ENCODE measurements around the gene PLK1.
"Not testable (repeated sequence)": the region's sequence is repeated elsewhere in the genome, so short reads cannot be mapped to it uniquely, and the experiment has no call there.

The PLK1 gene

DNA sequence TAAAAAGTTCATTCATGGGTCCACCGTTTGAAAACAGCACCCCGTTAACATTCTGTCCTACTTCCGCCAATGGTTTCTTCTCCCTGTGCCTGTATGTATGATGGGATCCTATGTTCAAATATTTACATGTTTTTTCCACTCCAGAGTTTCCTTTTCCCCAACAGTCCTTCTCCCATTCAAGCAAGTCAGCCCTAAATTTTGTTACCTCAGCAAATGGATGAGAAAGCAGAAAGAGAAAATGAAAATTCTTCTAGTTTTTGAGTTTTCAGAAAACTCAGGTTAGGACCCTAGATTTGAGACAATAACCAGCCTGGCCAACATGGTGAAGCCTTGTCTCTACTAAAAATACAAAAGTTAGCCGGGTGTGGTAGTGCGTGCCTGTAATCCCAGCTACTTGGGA is 37.8 kb downstream of the PLK1 start:
- no peak overlapping the region for H3K9ac ChIP-seq (ENCODE audit: low read length)
- WGBS (ENCODE audit: extremely low coverage, insufficient coverage, low lambda C conversion rate): no CpG with 5 or more reads among the region's 5 CpGs
- no peak overlapping the region for H2BK5ac ChIP-seq (ENCODE audit: low read length)
- no peaks in the 10 kb centered on the region for H3K4me1 ChIP-seq (ENCODE audit: control insufficient read depth, low read depth, low read length)
- H3K79me1 ChIP-seq (ENCODE audit: low read length): no peaks in the 10 kb centered on the region
- H4K5ac ChIP-seq (ENCODE audit: low read length): no peak overlapping the region
- no peak overlapping the region for H3K4me2 ChIP-seq (ENCODE audit: low read length)
- H3K23ac ChIP-seq (ENCODE audit: low read length): no peak overlapping the region
- H3K79me2 ChIP-seq (ENCODE audit: control insufficient read depth, insufficient read depth, low read length): no peaks in the 10 kb centered on the region
- no peak overlapping the region for H3K4ac ChIP-seq (ENCODE audit: low read depth, low read length)
- no peak overlapping the region for H3K27ac ChIP-seq (ENCODE audit: low read depth, low read length)
- H2BK120ac ChIP-seq (ENCODE audit: low read depth, low read length): no peak overlapping the region
- no peak for DNase-seq
- H3K27me3 ChIP-seq (ENCODE audit: insufficient read depth, low read length, poor library complexity): peaks cover 11% of the 10 kb centered on the region
- no peak overlapping the region for H3K18ac ChIP-seq (ENCODE audit: low read length)
- H3K56ac ChIP-seq (ENCODE audit: low read length): no peak overlapping the region
- H2BK15ac ChIP-seq (replicated peaks; ENCODE audit: low read depth): no peak overlapping the region
- no peak overlapping the region for H2AK5ac ChIP-seq (ENCODE audit: low read length)
- H3K4me3 ChIP-seq (ENCODE audit: low read length): no peak overlapping the region
- no peak overlapping the region for H4K8ac ChIP-seq (ENCODE audit: low read depth, low read length)
- H3K36me3 ChIP-seq (ENCODE audit: control insufficient read depth, insufficient read depth, low read length): no peaks in the 10 kb centered on the region

DNA sequence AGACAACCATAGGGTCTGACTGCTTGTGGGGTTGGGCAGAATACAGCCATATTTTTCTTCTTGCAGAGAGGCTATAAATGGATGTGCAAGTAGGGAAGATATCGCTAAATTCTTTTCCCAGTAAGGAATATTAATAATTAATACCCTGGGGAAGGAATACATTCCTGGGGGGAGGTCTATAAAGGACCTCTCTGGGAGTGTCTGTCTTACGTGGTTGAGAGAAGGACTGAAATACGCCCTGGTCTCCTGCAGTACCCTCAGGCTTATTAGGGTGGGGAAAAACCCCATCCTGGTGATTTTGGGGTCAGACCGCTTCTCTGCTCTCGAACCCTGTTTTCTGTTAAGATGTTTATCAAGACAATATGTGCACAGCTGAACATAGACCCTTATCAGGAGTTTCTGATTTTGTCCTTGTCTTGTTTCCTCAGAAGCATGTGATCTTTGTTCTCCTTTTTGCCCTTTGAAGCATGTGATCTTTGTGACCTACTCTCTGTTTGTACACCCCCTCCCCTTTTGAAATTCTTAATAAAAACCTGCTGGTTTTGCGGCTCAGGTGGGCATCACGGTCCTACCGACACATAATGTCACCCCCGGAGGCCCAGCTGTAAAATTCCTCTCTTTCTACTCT is 44.0 kb downstream of the PLK1 start:
- WGBS (ENCODE audit: extremely low coverage, insufficient coverage, low lambda C conversion rate): no CpG with 5 or more reads among the region's 9 CpGs
- not testable (repeated sequence) for H3K4me3 ChIP-seq (ENCODE audit: low read length); H4K8ac ChIP-seq (ENCODE audit: low read depth, low read length); H3K4me2 ChIP-seq (ENCODE audit: low read length); H2AK5ac ChIP-seq (ENCODE audit: low read length); H3K4ac ChIP-seq (ENCODE audit: low read depth, low read length); H3K4me1 ChIP-seq (ENCODE audit: control insufficient read depth, low read depth, low read length); H3K79me2 ChIP-seq (ENCODE audit: control insufficient read depth, insufficient read depth, low read length); H2BK120ac ChIP-seq (ENCODE audit: low read depth, low read length); H4K5ac ChIP-seq (ENCODE audit: low read length); H3K18ac ChIP-seq (ENCODE audit: low read length); H3K79me1 ChIP-seq (ENCODE audit: low read length); H3K36me3 ChIP-seq (ENCODE audit: control insufficient read depth, insufficient read depth, low read length); H3K23ac ChIP-seq (ENCODE audit: low read length); H2BK15ac ChIP-seq (replicated peaks; ENCODE audit: low read depth); H3K56ac ChIP-seq (ENCODE audit: low read length); H3K27ac ChIP-seq (ENCODE audit: low read depth, low read length); DNase-seq; H3K27me3 ChIP-seq (ENCODE audit: insufficient read depth, low read length, poor library complexity); H3K9ac ChIP-seq (ENCODE audit: low read length); H2BK5ac ChIP-seq (ENCODE audit: low read length)

DNA sequence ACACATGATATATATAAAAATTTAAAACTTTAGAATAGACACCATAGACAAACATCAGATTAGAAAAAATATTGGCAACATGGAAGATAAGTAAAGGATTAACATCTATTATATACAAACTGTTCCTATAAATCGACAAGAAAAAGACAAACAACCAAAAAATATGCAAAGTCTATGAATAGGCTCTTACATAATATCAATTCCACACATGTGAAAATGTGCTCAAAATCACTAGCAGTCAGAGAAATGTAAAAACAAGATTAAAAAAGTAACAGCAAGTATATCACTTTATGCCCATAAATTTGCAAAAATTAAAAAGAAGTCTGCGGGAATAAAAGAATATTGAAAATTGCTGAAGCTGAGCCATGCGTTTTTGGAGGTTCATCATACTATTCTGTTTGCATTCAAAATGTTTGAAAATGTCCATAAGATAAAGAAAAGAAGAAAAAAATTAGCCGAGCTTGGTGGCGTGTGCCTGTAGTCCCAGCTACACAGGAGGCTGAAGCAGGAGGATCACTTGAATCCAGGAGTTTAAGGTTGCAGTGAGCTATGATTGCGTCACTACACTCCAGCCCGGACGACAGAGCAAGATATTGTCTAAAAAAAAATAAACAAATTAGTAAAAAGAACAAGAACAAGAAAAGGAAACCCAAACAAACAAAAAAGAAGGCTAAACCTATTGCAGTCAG is 45.6 kb downstream of the PLK1 start:
- no CpG with 5 or more reads among the region's 8 CpGs for WGBS (ENCODE audit: extremely low coverage, insufficient coverage, low lambda C conversion rate)

DNA sequence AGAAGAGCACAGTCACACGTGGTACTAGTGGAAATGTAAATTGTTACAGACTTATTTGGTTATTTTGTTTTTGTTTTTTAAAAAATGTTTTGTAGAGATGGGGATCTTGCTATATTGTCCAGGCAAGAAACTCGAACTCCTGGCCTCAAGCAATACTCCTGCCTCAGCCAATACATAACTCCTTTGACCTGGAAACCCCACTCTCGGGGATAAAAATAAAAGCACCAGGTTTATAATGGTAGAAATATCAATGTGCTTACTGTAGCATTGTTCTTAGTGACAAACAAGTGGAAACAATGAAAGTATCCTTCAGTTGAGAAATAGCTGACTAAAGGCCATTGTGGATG is 46.1 kb downstream of the PLK1 start:
- H2BK5ac ChIP-seq (ENCODE audit: low read length): no peak overlapping the region
- no CpG with 5 or more reads among the region's 3 CpGs for WGBS (ENCODE audit: extremely low coverage, insufficient coverage, low lambda C conversion rate)
- no peak overlapping the region for H3K56ac ChIP-seq (ENCODE audit: low read length)
- no peak overlapping the region for H4K8ac ChIP-seq (ENCODE audit: low read depth, low read length)
- no peak overlapping the region for H3K9ac ChIP-seq (ENCODE audit: low read length)
- no peak overlapping the region for H2BK15ac ChIP-seq (replicated peaks; ENCODE audit: low read depth)
- no peaks in the 10 kb centered on the region for H3K36me3 ChIP-seq (ENCODE audit: control insufficient read depth, insufficient read depth, low read length)
- no peak overlapping the region for H3K18ac ChIP-seq (ENCODE audit: low read length)
- H3K27ac ChIP-seq (ENCODE audit: low read depth, low read length): no peak overlapping the region
- H3K79me1 ChIP-seq (ENCODE audit: low read length): no peaks in the 10 kb centered on the region
- H3K79me2 ChIP-seq (ENCODE audit: control insufficient read depth, insufficient read depth, low read length): no peaks in the 10 kb centered on the region
- no peak overlapping the region for H3K23ac ChIP-seq (ENCODE audit: low read length)
- H3K4me1 ChIP-seq (ENCODE audit: control insufficient read depth, low read depth, low read length): no peaks in the 10 kb centered on the region
- H3K27me3 ChIP-seq (ENCODE audit: insufficient read depth, low read length, poor library complexity): no peaks in the 10 kb centered on the region
- H3K4ac ChIP-seq (ENCODE audit: low read depth, low read length): no peak overlapping the region
- H3K4me3 ChIP-seq (ENCODE audit: low read length): no peak overlapping the region
- H2BK120ac ChIP-seq (ENCODE audit: low read depth, low read length): no peak overlapping the region
- DNase-seq: no peak
- H4K5ac ChIP-seq (ENCODE audit: low read length): no peak overlapping the region
- H3K4me2 ChIP-seq (ENCODE audit: low read length): no peak overlapping the region
- no peak overlapping the region for H2AK5ac ChIP-seq (ENCODE audit: low read length)

More for the DNA sequence above, 45.6 kb downstream of the PLK1 start:
- Histone ChIP-seq H3K4ac (ENCODE audit: low read depth, low read length) (no peak overlapping the region), H3K4me2 (ENCODE audit: low read length) (no peak overlapping the region), H4K5ac (ENCODE audit: low read length) (no peak overlapping the region), H2BK5ac (ENCODE audit: low read length) (no peak overlapping the region), H3K27ac (ENCODE audit: low read depth, low read length) (no peak overlapping the region), H3K4me1 (ENCODE audit: control insufficient read depth, low read depth, low read length) (no peaks in the 10 kb centered on the region), H3K18ac (ENCODE audit: low read length) (no peak overlapping the region), H2BK15ac (replicated peaks; ENCODE audit: low read depth) (no peak overlapping the region), H3K36me3 (ENCODE audit: control insufficient read depth, insufficient read depth, low read length) (no peaks in the 10 kb centered on the region), H2BK120ac (ENCODE audit: low read depth, low read length) (no peak overlapping the region), H3K56ac (ENCODE audit: low read length) (no peak overlapping the region), H3K23ac (ENCODE audit: low read length) (no peak overlapping the region), H3K79me2 (ENCODE audit: control insufficient read depth, insufficient read depth, low read length) (no peaks in the 10 kb centered on the region), H3K79me1 (ENCODE audit: low read length) (no peaks in the 10 kb centered on the region), H3K4me3 (ENCODE audit: low read length) (no peak overlapping the region), H2AK5ac (ENCODE audit: low read length) (no peak overlapping the region), H3K27me3 (ENCODE audit: insufficient read depth, low read length, poor library complexity) (no peaks in the 10 kb centered on the region), H3K9ac (ENCODE audit: low read length) (no peak overlapping the region), H4K8ac (ENCODE audit: low read depth, low read length) (no peak overlapping the region)
- no peak for DNase-seq

DNA sequence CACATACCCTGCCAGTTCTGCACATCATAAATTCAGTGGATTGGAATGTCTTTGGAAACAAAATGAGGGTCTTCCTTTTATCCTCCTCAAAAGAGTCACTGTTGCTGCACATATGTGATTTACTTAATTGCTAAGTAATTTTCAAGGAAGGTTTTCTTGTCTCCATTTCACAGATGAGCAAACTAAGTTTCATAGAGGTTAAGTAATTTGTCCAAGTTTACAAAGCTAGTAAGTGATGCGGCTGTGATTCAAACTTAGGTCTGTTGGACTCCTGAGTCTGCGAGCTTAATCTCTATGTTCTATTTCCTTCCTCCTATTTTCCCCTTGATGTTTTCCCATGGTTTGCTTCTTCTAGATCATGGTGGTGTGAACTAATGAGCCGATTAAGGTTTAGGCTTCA is 48.0 kb downstream of the PLK1 start:
- H3K27me3 ChIP-seq (ENCODE audit: insufficient read depth, low read length, poor library complexity): no peaks in the 10 kb centered on the region
- H3K79me1 ChIP-seq (ENCODE audit: low read length): no peaks in the 10 kb centered on the region
- H3K9ac ChIP-seq (ENCODE audit: low read length): no peak overlapping the region
- H2BK5ac ChIP-seq (ENCODE audit: low read length): no peak overlapping the region
- no peak overlapping the region for H3K27ac ChIP-seq (ENCODE audit: low read depth, low read length)
- no peak for DNase-seq
- no peak overlapping the region for H2BK120ac ChIP-seq (ENCODE audit: low read depth, low read length)
- no peak overlapping the region for H3K56ac ChIP-seq (ENCODE audit: low read length)
- no peak overlapping the region for H3K4ac ChIP-seq (ENCODE audit: low read depth, low read length)
- no CpG with 5 or more reads among the region's 3 CpGs for WGBS (ENCODE audit: extremely low coverage, insufficient coverage, low lambda C conversion rate)
- H4K5ac ChIP-seq (ENCODE audit: low read length): no peak overlapping the region
- H2AK5ac ChIP-seq (ENCODE audit: low read length): no peak overlapping the region
- no peak overlapping the region for H2BK15ac ChIP-seq (replicated peaks; ENCODE audit: low read depth)
- no peak overlapping the region for H3K4me2 ChIP-seq (ENCODE audit: low read length)
- H3K23ac ChIP-seq (ENCODE audit: low read length): no peak overlapping the region
- H3K4me3 ChIP-seq (ENCODE audit: low read length): no peak overlapping the region
- H3K79me2 ChIP-seq (ENCODE audit: control insufficient read depth, insufficient read depth, low read length): no peaks in the 10 kb centered on the region
- H3K18ac ChIP-seq (ENCODE audit: low read length): no peak overlapping the region
- no peak overlapping the region for H4K8ac ChIP-seq (ENCODE audit: low read depth, low read length)
- H3K36me3 ChIP-seq (ENCODE audit: control insufficient read depth, insufficient read depth, low read length): no peaks in the 10 kb centered on the region
- no peaks in the 10 kb centered on the region for H3K4me1 ChIP-seq (ENCODE audit: control insufficient read depth, low read depth, low read length)

DNA sequence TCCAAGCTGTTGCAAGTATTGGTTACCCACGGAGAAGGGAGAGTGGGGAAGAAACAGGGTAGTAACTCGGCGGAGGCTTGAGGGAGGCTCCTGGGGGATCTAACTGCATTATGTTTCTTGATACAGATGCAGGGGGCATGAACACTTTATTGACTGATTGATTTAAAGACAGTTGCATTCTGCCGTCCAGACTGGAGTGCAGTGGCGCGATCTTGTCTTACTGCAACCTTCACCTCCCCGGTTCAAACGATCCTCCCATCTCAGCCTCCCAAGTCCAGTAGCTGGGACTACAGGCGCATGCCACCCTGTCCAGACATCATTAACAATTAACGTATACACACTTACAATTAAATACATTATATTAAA is 49.4 kb downstream of the PLK1 start:
- Histone ChIP-seq H3K27ac (ENCODE audit: low read depth, low read length) (no peak overlapping the region), H3K4me3 (ENCODE audit: low read length) (no peak overlapping the region), H3K56ac (ENCODE audit: low read length) (peak overlapping the region; percentile 57), H2AK5ac (ENCODE audit: low read length) (no peak overlapping the region), H3K4me2 (ENCODE audit: low read length) (no peak overlapping the region), H3K79me1 (ENCODE audit: low read length) (no peaks in the 10 kb centered on the region), H3K23ac (ENCODE audit: low read length) (no peak overlapping the region), H2BK5ac (ENCODE audit: low read length) (no peak overlapping the region), H3K4me1 (ENCODE audit: control insufficient read depth, low read depth, low read length) (no peaks in the 10 kb centered on the region), H3K79me2 (ENCODE audit: control insufficient read depth, insufficient read depth, low read length) (no peaks in the 10 kb centered on the region), H4K5ac (ENCODE audit: low read length) (no peak overlapping the region), H3K9ac (ENCODE audit: low read length) (no peak overlapping the region), H3K27me3 (ENCODE audit: insufficient read depth, low read length, poor library complexity) (no peaks in the 10 kb centered on the region), H3K36me3 (ENCODE audit: control insufficient read depth, insufficient read depth, low read length) (no peaks in the 10 kb centered on the region), H3K18ac (ENCODE audit: low read length) (no peak overlapping the region), H2BK120ac (ENCODE audit: low read depth, low read length) (no peak overlapping the region), H2BK15ac (replicated peaks; ENCODE audit: low read depth) (no peak overlapping the region), H4K8ac (ENCODE audit: low read depth, low read length) (no peak overlapping the region), H3K4ac (ENCODE audit: low read depth, low read length) (no peak overlapping the region)
- WGBS (ENCODE audit: extremely low coverage, insufficient coverage, low lambda C conversion rate): 100% methylated on average over 1 of the region's 10 CpGs
- DNase-seq: no peak

Data from mesendoderm (in vitro differentiated cells).